WTC11 (cell line): ENCODE results near the gene RHOBTB1. TPM values are rescaled to one million over a fixed set of nuclear protein-coding genes. Genes with fewer than 3 reads are reported as not detected.
"Not testable (repeated sequence)": the region's sequence is repeated elsewhere in the genome, so short reads cannot be mapped to it uniquely, and the experiment has no call there.

Experiments
- ATAC-seq: fragments of 200-7000 bp; cut with Tn5 transposase; 2 replicates; pipeline ENCODE4 v1.10.0; 2021; ENCODE audit warnings: mild to moderate bottlenecking, moderate library complexity
- CTCF ChIA-PET: fragments of 300-600 bp; sonication (Branson Sonifier 250); formaldehyde crosslinking; loops from one replicate; lab custom pipeline; 2021; ENCODE audit warnings: antibody characterized with exemption; lab: Charles Lee
- POLR2A ChIA-PET: fragments of 350-600 bp; sonication (Branson Sonifier 250); formaldehyde crosslinking; loops from one replicate; lab custom pipeline; 2021; ENCODE audit warnings: antibody characterized with exemption; lab: Charles Lee
- DNase-seq: peaks from one replicate; pipeline ENCODE4 v3.0.0; 2021; ENCODE audit warnings: low spot score
- H3K27ac Mint-ChIP-seq: 2 replicates; pipeline ENCODE4 v1.8.0; 2021; ENCODE audit warnings: mixed read lengths
- H3K27me3 Mint-ChIP-seq: 2 replicates; pipeline ENCODE4 v1.8.0; 2021; ENCODE audit warnings: low read depth, mild to moderate bottlenecking, moderate library complexity, mixed read lengths
- H3K36me3 Mint-ChIP-seq: 2 replicates; pipeline ENCODE4 v1.8.0; 2021; ENCODE audit warnings: mixed read lengths
- H3K4me1 Mint-ChIP-seq: 2 replicates; pipeline ENCODE4 v1.8.0; 2022; ENCODE audit warnings: mixed read lengths
- H3K4me3 Mint-ChIP-seq: 2 replicates; pipeline ENCODE4 v1.8.0; 2021; ENCODE audit warnings: mild to moderate bottlenecking, moderate library complexity, mixed read lengths
- H3K9me3 Mint-ChIP-seq: 2 replicates; pipeline ENCODE4 v1.8.0; 2021; ENCODE audit warnings: mixed read lengths
- FOXJ3 ChIP-seq: sonication (generic); formaldehyde crosslinking; IDR thresholded peaks from 2 replicates; pipeline ENCODE4 v1.9.0; 2021; ENCODE audit warnings: missing genetic modification reagents, mild to moderate bottlenecking, borderline replicate concordance
- FOXP1 ChIP-seq: sonication (generic); formaldehyde crosslinking; IDR thresholded peaks from 2 replicates; pipeline ENCODE4 v1.8.0; 2022; ENCODE audit warnings: missing genetic modification reagents, mild to moderate bottlenecking, moderate library complexity, borderline replicate concordance
- GTF2I ChIP-seq: fragments of 250-450 bp; sonication (Bioruptor Pico); conservative IDR thresholded peaks from 2 replicates; pipeline ENCODE4 v1.4.0; 2021; ENCODE audit warnings: mild to moderate bottlenecking
- HMGA2 ChIP-seq: fragments of 250-450 bp; sonication (Bioruptor Pico); IDR thresholded peaks from 2 replicates; pipeline ENCODE4 v1.4.0; 2021; ENCODE audit warnings: mild to moderate bottlenecking, moderate library complexity
- NR2C2 ChIP-seq: sonication (generic); formaldehyde crosslinking; IDR thresholded peaks from 2 replicates; pipeline ENCODE4 v1.8.0; 2022; ENCODE audit warnings: mild to moderate bottlenecking, missing genetic modification reagents
- OVOL2 ChIP-seq: fragments of 250-450 bp; sonication (Bioruptor Pico); IDR thresholded peaks from 2 replicates; pipeline ENCODE4 v1.9.0; 2021; ENCODE audit warnings: mild to moderate bottlenecking, borderline replicate concordance
- RELA ChIP-seq: sonication (generic); formaldehyde crosslinking; IDR thresholded peaks from 2 replicates; pipeline ENCODE4 v1.8.1; 2022; ENCODE audit warnings: missing genetic modification reagents, mild to moderate bottlenecking, borderline replicate concordance
- SOX15 ChIP-seq: fragments of 250-450 bp; sonication (Bioruptor Pico); IDR thresholded peaks from 2 replicates; pipeline ENCODE4 v1.9.0; 2021; ENCODE audit warnings: mild to moderate bottlenecking
- TCF7 ChIP-seq: sonication (generic); formaldehyde crosslinking; IDR thresholded peaks from 2 replicates; pipeline ENCODE4 v1.8.0; 2022; ENCODE audit warnings: mild to moderate bottlenecking, low read depth, missing genetic modification reagents, moderate library complexity
- ZNF121 ChIP-seq: sonication (generic); formaldehyde crosslinking; IDR thresholded peaks from 2 replicates; pipeline ENCODE4 v1.8.0; 2023; ENCODE audit warnings: missing genetic modification reagents
- ZNF232 ChIP-seq: sonication (generic); formaldehyde crosslinking; IDR thresholded peaks from 2 replicates; pipeline ENCODE4 v1.8.0; 2022; ENCODE audit warnings: mild to moderate bottlenecking, missing genetic modification reagents
- ZNF263 ChIP-seq: sonication (generic); formaldehyde crosslinking; IDR thresholded peaks from 2 replicates; pipeline ENCODE4 v1.8.1; 2022; ENCODE audit warnings: low read depth, mild to moderate bottlenecking, moderate library complexity, missing genetic modification reagents
- ZNF396 ChIP-seq: fragments of 250-450 bp; sonication (Bioruptor Pico); IDR thresholded peaks from 2 replicates; pipeline ENCODE4 v1.8.0; 2021; ENCODE audit warnings: mild to moderate bottlenecking, moderate library complexity, borderline replicate concordance
- total RNA-seq: library from RNA; stranded (reverse); gene quantifications from 3 replicates; pipeline ENCODE4 v1.2.3, GENCODE V29; 2021
- TF ChIP-seq, protein P1 (sequence below): sonication (generic); formaldehyde crosslinking; IDR thresholded peaks from 2 replicates; pipeline ENCODE4 v1.8.0; 2022; ENCODE audit warnings: mild to moderate bottlenecking, missing genetic modification reagents
- TF ChIP-seq, protein P2 (sequence below): sonication (generic); formaldehyde crosslinking; IDR thresholded peaks from 2 replicates; pipeline ENCODE4 v1.8.0; 2023; ENCODE audit warnings: missing genetic modification reagents
- TF ChIP-seq, protein P3 (sequence below): sonication (generic); formaldehyde crosslinking; IDR thresholded peaks from 2 replicates; pipeline ENCODE4 v1.8.0; 2022; ENCODE audit warnings: mild to moderate bottlenecking, missing genetic modification reagents
- TF ChIP-seq, protein P4 (sequence below): fragments of 250-450 bp; sonication (Bioruptor Pico); IDR thresholded peaks from 2 replicates; pipeline ENCODE4 v1.9.0; 2021; ENCODE audit warnings: mild to moderate bottlenecking
- TF ChIP-seq, protein P5 (sequence below): fragments of 200-600 bp; IDR thresholded peaks from 2 replicates; pipeline ENCODE4 v1.8.0; 2022; ENCODE audit warnings: antibody characterized with exemption
- TF ChIP-seq, protein P6 (sequence below): sonication (generic); formaldehyde crosslinking; IDR thresholded peaks from 2 replicates; pipeline ENCODE4 v1.8.0; 2022; ENCODE audit warnings: mild to moderate bottlenecking, missing genetic modification reagents
- TF ChIP-seq, protein P7 (sequence below): fragments of 250-450 bp; sonication (Bioruptor Pico); IDR thresholded peaks from 2 replicates; pipeline ENCODE4 v1.9.0; 2021; ENCODE audit warnings: mild to moderate bottlenecking

Gene RHOBTB1
- total RNA-seq, 1 experiment from 2014 or later: 6.9 TPM

DNA sequence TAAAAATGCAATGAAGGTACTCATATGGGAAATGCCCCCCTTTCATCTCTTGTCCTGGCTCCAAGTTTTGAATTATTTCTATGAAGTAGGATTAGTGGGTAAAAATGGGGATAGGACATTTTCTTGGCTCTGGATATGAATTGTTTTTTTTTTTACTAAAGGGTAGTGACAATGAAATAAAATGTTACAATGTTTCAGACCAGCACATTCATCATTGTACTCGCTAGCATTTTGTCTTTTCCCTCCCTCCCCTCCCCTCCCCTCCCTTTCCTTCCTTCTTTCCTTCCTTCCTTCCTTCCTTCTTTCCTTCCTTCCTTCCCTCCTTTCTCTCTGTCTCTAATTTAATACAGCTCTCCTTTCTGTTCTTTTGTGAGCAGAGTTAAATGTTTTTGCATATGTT lies 101.3 kb downstream of the RHOBTB1 start (continued):
- TF ChIP-seq ZNF396 (CRISPR knock-in tag) (no peak), NR2C2 (no peak)

DNA sequence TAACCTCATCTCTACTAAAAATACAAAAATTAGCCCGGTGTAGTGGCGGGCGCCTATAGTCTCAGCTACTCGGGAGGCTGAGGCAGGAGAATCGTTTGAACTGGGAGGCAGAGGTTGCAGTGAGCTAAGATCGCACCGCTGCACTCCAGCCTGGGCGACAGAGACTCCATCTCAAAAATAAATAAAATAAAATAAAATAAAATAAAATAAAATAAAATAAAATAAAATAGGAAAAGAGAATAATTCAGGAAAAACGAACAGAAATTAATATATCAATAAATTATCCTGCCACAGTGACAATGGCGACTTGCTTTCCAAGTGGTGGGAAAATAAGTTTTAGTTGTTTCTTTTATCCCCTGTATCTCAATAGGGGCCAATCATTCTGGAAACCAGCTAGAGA lies 102.8 kb downstream of the RHOBTB1 start:
- POLR2A ChIA-PET: interaction anchor here (0.6 kb wide), 3 partner anchors 345 to 1072 kb away, joined by 3 to 6 read pairs (median 5); no protein-coding TSS in a partner anchor
- H3K27ac Mint-ChIP-seq, H3K27me3 Mint-ChIP-seq, ATAC-seq, H3K4me1 Mint-ChIP-seq, DNase-seq, H3K36me3 Mint-ChIP-seq, H3K9me3 Mint-ChIP-seq, CTCF ChIA-PET, H3K4me3 Mint-ChIP-seq: not testable (repeated sequence)
- TF ChIP-seq HMGA2 (CRISPR knock-in tag): peak; percentile 94

DNA sequence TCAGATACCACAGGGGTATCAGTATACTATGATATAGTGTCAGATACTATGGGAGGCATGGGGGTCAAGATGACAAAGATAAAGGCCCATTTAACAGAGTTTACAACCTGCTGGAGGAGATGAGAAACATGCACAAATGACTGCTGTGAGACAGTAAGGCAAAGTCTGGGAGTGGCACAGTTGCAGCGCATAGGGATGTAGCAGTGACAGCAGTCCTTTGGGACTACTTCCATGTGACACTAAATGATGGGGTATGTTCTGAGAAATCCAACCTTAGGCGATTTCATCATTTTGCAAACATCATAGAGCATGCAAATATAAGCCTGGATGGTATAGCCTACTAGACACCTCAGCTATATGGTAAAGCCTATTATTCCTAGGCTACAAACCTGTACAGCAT lies 108.9 kb downstream of the RHOBTB1 start:
- CTCF ChIA-PET: no interaction called here
- Mint-ChIP-seq H3K9me3 (no peaks in the 10 kb centered on the region), H3K27ac (no peak overlapping the region), H3K4me1 (0 out of 2 replicates have a peak, but pooled peaks cover 3% of the 10 kb centered on the region), H3K27me3 (no peaks in the 10 kb centered on the region), H3K4me3 (no peak overlapping the region), H3K36me3 (no peaks in the 10 kb centered on the region)
- ATAC-seq (no peak), DNase-seq (no peak)
- POLR2A ChIA-PET: no interaction called here
- TF ChIP-seq OVOL2 (CRISPR knock-in tag): no peak
- TF ChIP-seq ZNF396 (CRISPR knock-in tag): no peak
- TF ChIP-seq, protein P1, sequence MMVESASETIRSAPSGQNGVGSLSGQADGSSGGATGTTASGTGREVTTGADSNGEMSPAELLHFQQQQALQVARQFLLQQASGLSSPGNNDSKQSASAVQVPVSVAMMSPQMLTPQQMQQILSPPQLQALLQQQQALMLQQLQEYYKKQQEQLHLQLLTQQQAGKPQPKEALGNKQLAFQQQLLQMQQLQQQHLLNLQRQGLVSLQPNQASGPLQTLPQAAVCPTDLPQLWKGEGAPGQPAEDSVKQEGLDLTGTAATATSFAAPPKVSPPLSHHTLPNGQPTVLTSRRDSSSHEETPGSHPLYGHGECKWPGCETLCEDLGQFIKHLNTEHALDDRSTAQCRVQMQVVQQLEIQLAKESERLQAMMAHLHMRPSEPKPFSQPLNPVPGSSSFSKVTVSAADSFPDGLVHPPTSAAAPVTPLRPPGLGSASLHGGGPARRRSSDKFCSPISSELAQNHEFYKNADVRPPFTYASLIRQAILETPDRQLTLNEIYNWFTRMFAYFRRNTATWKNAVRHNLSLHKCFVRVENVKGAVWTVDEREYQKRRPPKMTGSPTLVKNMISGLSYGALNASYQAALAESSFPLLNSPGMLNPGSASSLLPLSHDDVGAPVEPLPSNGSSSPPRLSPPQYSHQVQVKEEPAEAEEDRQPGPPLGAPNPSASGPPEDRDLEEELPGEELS: no peak
- no peak for TF ChIP-seq FOXJ3 (CRISPR knock-in tag)
- TF ChIP-seq FOXP1 (CRISPR knock-in tag): no peak
- TF ChIP-seq, protein P2, sequence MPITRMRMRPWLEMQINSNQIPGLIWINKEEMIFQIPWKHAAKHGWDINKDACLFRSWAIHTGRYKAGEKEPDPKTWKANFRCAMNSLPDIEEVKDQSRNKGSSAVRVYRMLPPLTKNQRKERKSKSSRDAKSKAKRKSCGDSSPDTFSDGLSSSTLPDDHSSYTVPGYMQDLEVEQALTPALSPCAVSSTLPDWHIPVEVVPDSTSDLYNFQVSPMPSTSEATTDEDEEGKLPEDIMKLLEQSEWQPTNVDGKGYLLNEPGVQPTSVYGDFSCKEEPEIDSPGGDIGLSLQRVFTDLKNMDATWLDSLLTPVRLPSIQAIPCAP (CRISPR knock-in tag): no peak
- TF ChIP-seq GTF2I (CRISPR knock-in tag): no peak
- TF ChIP-seq, protein P3, sequence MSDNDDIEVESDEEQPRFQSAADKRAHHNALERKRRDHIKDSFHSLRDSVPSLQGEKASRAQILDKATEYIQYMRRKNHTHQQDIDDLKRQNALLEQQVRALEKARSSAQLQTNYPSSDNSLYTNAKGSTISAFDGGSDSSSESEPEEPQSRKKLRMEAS (CRISPR knock-in tag): no peak
- TF ChIP-seq ZNF263: no peak
- TF ChIP-seq, protein P4, sequence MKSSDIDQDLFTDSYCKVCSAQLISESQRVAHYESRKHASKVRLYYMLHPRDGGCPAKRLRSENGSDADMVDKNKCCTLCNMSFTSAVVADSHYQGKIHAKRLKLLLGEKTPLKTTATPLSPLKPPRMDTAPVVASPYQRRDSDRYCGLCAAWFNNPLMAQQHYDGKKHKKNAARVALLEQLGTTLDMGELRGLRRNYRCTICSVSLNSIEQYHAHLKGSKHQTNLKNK (CRISPR knock-in tag): no peak
- no peak for TF ChIP-seq ZNF121 (CRISPR knock-in tag)

DNA sequence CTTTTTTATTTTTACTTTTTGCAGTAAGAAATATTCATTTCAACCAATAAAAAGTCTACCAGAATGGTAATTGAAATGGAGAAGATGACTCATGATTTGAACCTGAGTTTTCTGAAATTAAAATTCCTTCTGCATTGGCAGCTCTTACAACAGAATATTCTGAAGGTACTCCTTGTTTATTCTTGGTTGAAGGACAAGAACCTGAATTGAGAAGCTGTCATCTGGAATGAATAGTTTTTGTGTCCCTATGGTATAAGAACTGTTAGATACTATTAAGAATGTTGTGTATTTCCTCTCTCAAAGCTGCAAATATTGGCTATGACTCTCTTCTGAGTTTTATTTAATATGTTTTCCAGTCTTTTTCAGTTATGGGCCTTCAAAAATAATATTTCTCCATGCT lies 109.6 kb downstream of the RHOBTB1 start:
- ATAC-seq (no peak), DNase-seq (no peak)
- POLR2A ChIA-PET: no interaction called here
- 0 out of 2 replicates have a peak, but pooled peaks cover 3% of the 10 kb centered on the region for H3K4me1 Mint-ChIP-seq
- H3K36me3 Mint-ChIP-seq: no peaks in the 10 kb centered on the region
- CTCF ChIA-PET: no interaction called here
- H3K27ac Mint-ChIP-seq: no peak overlapping the region
- no peaks in the 10 kb centered on the region for H3K9me3 Mint-ChIP-seq
- H3K27me3 Mint-ChIP-seq: no peaks in the 10 kb centered on the region
- H3K4me3 Mint-ChIP-seq: no peak overlapping the region
- TF ChIP-seq, protein P5, sequence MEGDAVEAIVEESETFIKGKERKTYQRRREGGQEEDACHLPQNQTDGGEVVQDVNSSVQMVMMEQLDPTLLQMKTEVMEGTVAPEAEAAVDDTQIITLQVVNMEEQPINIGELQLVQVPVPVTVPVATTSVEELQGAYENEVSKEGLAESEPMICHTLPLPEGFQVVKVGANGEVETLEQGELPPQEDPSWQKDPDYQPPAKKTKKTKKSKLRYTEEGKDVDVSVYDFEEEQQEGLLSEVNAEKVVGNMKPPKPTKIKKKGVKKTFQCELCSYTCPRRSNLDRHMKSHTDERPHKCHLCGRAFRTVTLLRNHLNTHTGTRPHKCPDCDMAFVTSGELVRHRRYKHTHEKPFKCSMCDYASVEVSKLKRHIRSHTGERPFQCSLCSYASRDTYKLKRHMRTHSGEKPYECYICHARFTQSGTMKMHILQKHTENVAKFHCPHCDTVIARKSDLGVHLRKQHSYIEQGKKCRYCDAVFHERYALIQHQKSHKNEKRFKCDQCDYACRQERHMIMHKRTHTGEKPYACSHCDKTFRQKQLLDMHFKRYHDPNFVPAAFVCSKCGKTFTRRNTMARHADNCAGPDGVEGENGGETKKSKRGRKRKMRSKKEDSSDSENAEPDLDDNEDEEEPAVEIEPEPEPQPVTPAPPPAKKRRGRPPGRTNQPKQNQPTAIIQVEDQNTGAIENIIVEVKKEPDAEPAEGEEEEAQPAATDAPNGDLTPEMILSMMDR: no peak
- no peak for TF ChIP-seq TCF7 (CRISPR knock-in tag)
- TF ChIP-seq RELA: no peak
- TF ChIP-seq, protein P2 (CRISPR knock-in tag): no peak
- TF ChIP-seq, protein P6, sequence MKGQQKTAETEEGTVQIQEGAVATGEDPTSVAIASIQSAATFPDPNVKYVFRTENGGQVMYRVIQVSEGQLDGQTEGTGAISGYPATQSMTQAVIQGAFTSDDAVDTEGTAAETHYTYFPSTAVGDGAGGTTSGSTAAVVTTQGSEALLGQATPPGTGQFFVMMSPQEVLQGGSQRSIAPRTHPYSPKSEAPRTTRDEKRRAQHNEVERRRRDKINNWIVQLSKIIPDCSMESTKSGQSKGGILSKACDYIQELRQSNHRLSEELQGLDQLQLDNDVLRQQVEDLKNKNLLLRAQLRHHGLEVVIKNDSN (CRISPR knock-in tag): no peak
- no peak for TF ChIP-seq ZNF121 (CRISPR knock-in tag)
- no peak for TF ChIP-seq FOXJ3 (CRISPR knock-in tag)
- no peak for TF ChIP-seq SOX15 (CRISPR knock-in tag)
- TF ChIP-seq ZNF232 (CRISPR knock-in tag): no peak
- TF ChIP-seq, protein P7, sequence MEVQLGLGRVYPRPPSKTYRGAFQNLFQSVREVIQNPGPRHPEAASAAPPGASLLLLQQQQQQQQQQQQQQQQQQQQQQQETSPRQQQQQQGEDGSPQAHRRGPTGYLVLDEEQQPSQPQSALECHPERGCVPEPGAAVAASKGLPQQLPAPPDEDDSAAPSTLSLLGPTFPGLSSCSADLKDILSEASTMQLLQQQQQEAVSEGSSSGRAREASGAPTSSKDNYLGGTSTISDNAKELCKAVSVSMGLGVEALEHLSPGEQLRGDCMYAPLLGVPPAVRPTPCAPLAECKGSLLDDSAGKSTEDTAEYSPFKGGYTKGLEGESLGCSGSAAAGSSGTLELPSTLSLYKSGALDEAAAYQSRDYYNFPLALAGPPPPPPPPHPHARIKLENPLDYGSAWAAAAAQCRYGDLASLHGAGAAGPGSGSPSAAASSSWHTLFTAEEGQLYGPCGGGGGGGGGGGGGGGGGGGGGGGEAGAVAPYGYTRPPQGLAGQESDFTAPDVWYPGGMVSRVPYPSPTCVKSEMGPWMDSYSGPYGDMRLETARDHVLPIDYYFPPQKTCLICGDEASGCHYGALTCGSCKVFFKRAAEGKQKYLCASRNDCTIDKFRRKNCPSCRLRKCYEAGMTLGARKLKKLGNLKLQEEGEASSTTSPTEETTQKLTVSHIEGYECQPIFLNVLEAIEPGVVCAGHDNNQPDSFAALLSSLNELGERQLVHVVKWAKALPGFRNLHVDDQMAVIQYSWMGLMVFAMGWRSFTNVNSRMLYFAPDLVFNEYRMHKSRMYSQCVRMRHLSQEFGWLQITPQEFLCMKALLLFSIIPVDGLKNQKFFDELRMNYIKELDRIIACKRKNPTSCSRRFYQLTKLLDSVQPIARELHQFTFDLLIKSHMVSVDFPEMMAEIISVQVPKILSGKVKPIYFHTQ (CRISPR knock-in tag): no peak
